Keratinocyte (primary cell): ENCODE data around the gene CLCN4. TPM values are rescaled to one million over a fixed set of nuclear protein-coding genes. Genes with fewer than 3 reads are reported as not detected.

ENCODE experiments used
- DNase-seq: peaks from one replicate; pipeline ENCODE4 v3.0.0-alpha.2; 2011; ENCODE audit warnings: low read depth, missing footprints, low spot score
- FAIRE-seq: peaks from 2 replicates; lab custom pipeline; 2011; peaks lifted over from hg19 to GRCh38; lab: Jason Lieb, UNC
- H2AFZ ChIP-seq: 2 replicates; pipeline ENCODE4 v1.6.0; 2012; ENCODE audit warnings: low read length, control low read depth, inconsistent platforms; ENCODE audit not compliant: control insufficient read depth
- H3K27ac ChIP-seq: 2 replicates; pipeline ENCODE4 v1.5.1; 2011; ENCODE audit warnings: low read length; ENCODE audit not compliant: control insufficient read depth, insufficient read depth
- H3K27me3 ChIP-seq: 3 replicates; pipeline ENCODE4 v1.6.0; 2011; ENCODE audit warnings: low read length; ENCODE audit not compliant: control insufficient read depth, insufficient read depth; ENCODE audit errors: extremely low read depth
- H3K36me3 ChIP-seq, 2 experiments: 2 replicates in 1 of 2; 3 replicates in 1 of 2; pipeline ENCODE4 v1.5.1; 2011; ENCODE audit warnings: low read length in 2 of 2, mild to moderate bottlenecking in 1 of 2; ENCODE audit not compliant: control insufficient read depth in 2 of 2, insufficient read depth in 2 of 2; ENCODE audit errors: extremely low read depth in 1 of 2
- H3K4me1 ChIP-seq: 3 replicates; pipeline ENCODE4 v1.5.1; 2011; ENCODE audit warnings: low read length; ENCODE audit not compliant: control insufficient read depth, insufficient read depth; ENCODE audit errors: extremely low read depth
- H3K4me2 ChIP-seq: 3 replicates; pipeline ENCODE4 v1.6.0; 2011; ENCODE audit warnings: low read depth, low read length; ENCODE audit not compliant: control insufficient read depth, insufficient read depth; ENCODE audit errors: extremely low read depth
- H3K4me3 ChIP-seq, 3 experiments: fragments of 200-600 bp in 1 of 3; sonication (generic) in 1 of 3; 2 replicates in 2 of 3; 3 replicates in 1 of 3; pipeline ENCODE4 v1.5.1; 2011 to 2016; ENCODE audit warnings: low read length in 3 of 3, mild to moderate bottlenecking in 3 of 3, control low read depth in 2 of 3, inconsistent platforms in 1 of 3, low read depth in 1 of 3, mixed read lengths in 1 of 3, mixed run types in 1 of 3, moderate library complexity in 1 of 3; ENCODE audit not compliant: control insufficient read depth in 2 of 3, insufficient read depth in 2 of 3; ENCODE audit errors: extremely low read depth in 1 of 3
- H3K79me2 ChIP-seq: 2 replicates; pipeline ENCODE4 v1.6.0; 2012; ENCODE audit warnings: low read length; ENCODE audit not compliant: control insufficient read depth, insufficient read depth
- H3K9ac ChIP-seq: 3 replicates; pipeline ENCODE4 v1.6.0; 2011; ENCODE audit warnings: low read length; ENCODE audit not compliant: control insufficient read depth, insufficient read depth; ENCODE audit errors: extremely low read depth
- H3K9me1 ChIP-seq: 3 replicates; pipeline ENCODE4 v1.6.0; 2011; ENCODE audit warnings: low read length; ENCODE audit not compliant: control insufficient read depth, insufficient read depth; ENCODE audit errors: extremely low read depth
- H3K9me3 ChIP-seq: 2 replicates; pipeline ENCODE4 v1.5.1; 2012; ENCODE audit warnings: low read depth, low read length; ENCODE audit not compliant: control insufficient read depth
- H4K20me1 ChIP-seq: 3 replicates; pipeline ENCODE4 v1.6.0; 2011; ENCODE audit warnings: low read length; ENCODE audit not compliant: control insufficient read depth, insufficient read depth; ENCODE audit errors: extremely low read depth
- EZH2 ChIP-seq: IDR thresholded peaks from one replicate; pipeline ENCODE4 v1.6.1; 2012; ENCODE audit warnings: inconsistent platforms, mild to moderate bottlenecking, low read length, moderate library complexity
- dilution Hi-C: fragments of 300-500 bp; cut with MboI; formaldehyde crosslinking; loops from one replicate; pipeline ENCODE4 v1.7.0; 2020; ENCODE audit warnings: low sequenced_read_pairs; ENCODE audit not compliant: extremely low pct_ligation_motif_present
- polyA plus RNA-seq, 5 experiments: library from polyadenylated mRNA; depleted of rRNA in 3 of 5; stranded (reverse) in 3 of 5; stranded (forward) in 1 of 5; unstranded in 1 of 5; fragments of >200 nt; gene quantifications; 1 replicate in 1 of 5; 2 replicates in 3 of 5; 3 replicates in 1 of 5; pipeline versions ENCODE4 v1.2.1 to v1.2.3, GENCODE V29; 2011 to 2012; ENCODE audit warnings: missing spikeins in 2 of 5, low read depth in 1 of 5, low replicate concordance in 1 of 5
- TF ChIP-seq, protein P1 (sequence below), 3 experiments: IDR thresholded peaks in 1 of 3; conservative IDR thresholded peaks in 1 of 3; optimal IDR thresholded peaks in 1 of 3; 2 replicates in 2 of 3; 3 replicates in 1 of 3; pipeline versions ENCODE3 to v1.5.1; 2011; ENCODE audit warnings: low read length in 3 of 3, mild to moderate bottlenecking in 3 of 3, moderate library complexity in 2 of 3, control low read depth in 1 of 3, inconsistent platforms in 1 of 3; ENCODE audit not compliant: insufficient read depth in 2 of 3; ENCODE audit errors: extremely low read depth in 1 of 3

The CLCN4 gene
- polyA plus RNA-seq, 1 donor (not counting 4 experiments of a cell fraction or from before 2014, with no cell fraction given) = 0.24 TPM

DNA sequence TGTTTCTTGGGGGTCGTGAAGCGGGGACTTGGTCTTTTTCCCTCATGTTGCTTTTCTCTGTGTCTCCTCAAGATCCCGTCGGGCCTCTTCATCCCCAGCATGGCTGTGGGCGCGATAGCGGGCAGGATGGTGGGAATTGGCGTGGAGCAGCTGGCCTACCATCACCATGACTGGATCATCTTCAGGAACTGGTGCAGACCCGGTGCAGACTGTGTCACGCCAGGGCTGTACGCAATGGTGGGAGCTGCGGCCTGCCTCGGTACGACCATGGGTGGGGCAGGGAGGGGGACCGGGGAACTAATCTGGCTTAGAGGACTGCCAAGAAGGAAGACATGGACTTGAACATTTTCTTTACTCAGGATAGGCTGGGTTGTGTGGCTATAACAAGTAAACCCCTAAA is 55.6 kb downstream of the CLCN4 start:
- H3K9me1 ChIP-seq = no peaks in the 10 kb centered on the region
- H3K27me3 ChIP-seq = no peaks in the 10 kb centered on the region
- no peak for TF ChIP-seq EZH2
- TF ChIP-seq, protein P1, sequence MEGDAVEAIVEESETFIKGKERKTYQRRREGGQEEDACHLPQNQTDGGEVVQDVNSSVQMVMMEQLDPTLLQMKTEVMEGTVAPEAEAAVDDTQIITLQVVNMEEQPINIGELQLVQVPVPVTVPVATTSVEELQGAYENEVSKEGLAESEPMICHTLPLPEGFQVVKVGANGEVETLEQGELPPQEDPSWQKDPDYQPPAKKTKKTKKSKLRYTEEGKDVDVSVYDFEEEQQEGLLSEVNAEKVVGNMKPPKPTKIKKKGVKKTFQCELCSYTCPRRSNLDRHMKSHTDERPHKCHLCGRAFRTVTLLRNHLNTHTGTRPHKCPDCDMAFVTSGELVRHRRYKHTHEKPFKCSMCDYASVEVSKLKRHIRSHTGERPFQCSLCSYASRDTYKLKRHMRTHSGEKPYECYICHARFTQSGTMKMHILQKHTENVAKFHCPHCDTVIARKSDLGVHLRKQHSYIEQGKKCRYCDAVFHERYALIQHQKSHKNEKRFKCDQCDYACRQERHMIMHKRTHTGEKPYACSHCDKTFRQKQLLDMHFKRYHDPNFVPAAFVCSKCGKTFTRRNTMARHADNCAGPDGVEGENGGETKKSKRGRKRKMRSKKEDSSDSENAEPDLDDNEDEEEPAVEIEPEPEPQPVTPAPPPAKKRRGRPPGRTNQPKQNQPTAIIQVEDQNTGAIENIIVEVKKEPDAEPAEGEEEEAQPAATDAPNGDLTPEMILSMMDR (optimal IDR thresholded peaks at IDR 0.05 in 1 of 3, IDR thresholded peaks at IDR 0.05 in 1 of 3, conservative IDR thresholded peaks at IDR 0.05 in 1 of 3; ENCODE audit: extremely low read depth in 1 of 3, insufficient read depth in 2 of 3, low read length in 3 of 3) = no peak
- H3K4me2 ChIP-seq = no peak overlapping the region
- no peak overlapping the region for H2AFZ ChIP-seq
- no peaks in the 10 kb centered on the region for H3K9me3 ChIP-seq
- dilution Hi-C loops = no loop called here
- no peaks in the 10 kb centered on the region for H4K20me1 ChIP-seq
- H3K79me2 ChIP-seq = no peaks in the 10 kb centered on the region
- FAIRE-seq = no peak
- no peak for DNase-seq
- H3K36me3 ChIP-seq = no peaks in the 10 kb centered on the region
- no peaks in the 10 kb centered on the region for H3K4me1 ChIP-seq
- no peak overlapping the region for H3K4me3 ChIP-seq
- H3K27ac ChIP-seq = no peak overlapping the region
- no peak overlapping the region for H3K9ac ChIP-seq

DNA sequence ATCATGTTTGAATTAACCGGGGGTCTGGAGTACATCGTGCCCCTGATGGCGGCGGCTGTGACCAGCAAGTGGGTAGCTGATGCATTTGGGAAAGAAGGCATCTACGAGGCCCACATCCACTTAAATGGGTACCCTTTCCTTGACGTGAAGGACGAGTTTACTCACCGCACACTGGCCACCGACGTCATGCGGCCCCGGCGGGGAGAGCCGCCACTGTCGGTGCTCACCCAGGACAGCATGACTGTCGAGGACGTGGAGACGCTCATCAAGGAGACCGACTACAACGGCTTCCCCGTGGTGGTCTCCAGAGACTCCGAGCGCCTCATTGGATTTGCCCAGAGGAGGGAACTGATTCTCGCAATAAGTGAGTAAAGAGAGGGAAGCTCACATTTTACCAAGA is 56.9 kb downstream of the CLCN4 start:
- Histone ChIP-seq H4K20me1 (no peaks in the 10 kb centered on the region), H3K27ac (no peak overlapping the region), H3K36me3 (no peaks in the 10 kb centered on the region), H3K79me2 (no peaks in the 10 kb centered on the region), H3K9me3 (no peaks in the 10 kb centered on the region), H3K4me3 (no peak overlapping the region), H2AFZ (no peak overlapping the region), H3K4me1 (no peaks in the 10 kb centered on the region), H3K9me1 (no peaks in the 10 kb centered on the region), H3K9ac (no peak overlapping the region), H3K4me2 (no peak overlapping the region), H3K27me3 (no peaks in the 10 kb centered on the region)
- FAIRE-seq = no peak
- TF ChIP-seq, protein P1 (optimal IDR thresholded peaks at IDR 0.05 in 1 of 3, IDR thresholded peaks at IDR 0.05 in 1 of 3, conservative IDR thresholded peaks at IDR 0.05 in 1 of 3; ENCODE audit: extremely low read depth in 1 of 3, insufficient read depth in 2 of 3, low read length in 3 of 3) = no peak
- no peak for TF ChIP-seq EZH2
- dilution Hi-C loops = no loop called here
- no peak for DNase-seq
